Measurements from ENCODE around the gene OXSR1.

- no peak for TF ChIP-seq CTCF (IDR thresholded peaks at IDR 0.05 in 4 of 5, conservative IDR thresholded peaks at IDR 0.05 in 1 of 5)
- peak in 1 of 2 donors; percentile 23 for TF ChIP-seq POLR2A (IDR thresholded peaks at IDR 0.05)
These were observed 518 bp downstream of the OXSR1 start for GRCh38 chr3:38165722-38166387.
